Caco-2 (cell line): ENCODE measurements around the gene TLR4. TPM values are rescaled to one million over a fixed set of nuclear protein-coding genes. Genes with fewer than 3 reads are reported as not detected.

Source experiments
- BruUV-seq: library from RNA; stranded (reverse); fragments of 400-500 nt; replicated peaks from 2 replicates; lab custom pipeline; 2021; lab: Mats Ljungman, UMichigan
- CTCF ChIA-PET: fragments of 300-600 bp; sonication (Branson Sonifier 250); formaldehyde crosslinking; loops from one replicate; lab custom pipeline; 2022; ENCODE audit warnings: antibody characterized with exemption; lab: Charles Lee
- POLR2A ChIA-PET: fragments of 300-600 bp; sonication (Branson Sonifier 250); formaldehyde crosslinking; loops from one replicate; lab custom pipeline; 2022; ENCODE audit warnings: antibody characterized with exemption; lab: Charles Lee
- DNase-seq, 2 experiments: peaks; one replicate each; pipeline versions ENCODE4 v3.0.0 to v3.0.0-alpha.2; 2020 to 2022
- H3K27me3 ChIP-seq: replicated peaks from 2 replicates; pipeline ENCODE4 v1.6.0; 2011; ENCODE audit warnings: low read length; ENCODE audit not compliant: control insufficient read depth, insufficient read depth
- H3K36me3 ChIP-seq: 2 replicates; pipeline ENCODE4 v1.5.1; 2011; ENCODE audit warnings: low read length; ENCODE audit not compliant: control insufficient read depth, insufficient read depth
- H3K4me1 ChIP-seq: fragments of 250-450 bp; sonication (Bioruptor Pico); 2 replicates; pipeline ENCODE4 v1.5.1; 2020; ENCODE audit warnings: mild to moderate bottlenecking
- H3K4me3 ChIP-seq: 2 replicates; pipeline ENCODE4 v1.5.1; 2011; ENCODE audit warnings: low read depth, mild to moderate bottlenecking, control low read depth, low read length
- H3K9me3 ChIP-seq: fragments of 250-450 bp; sonication (Bioruptor Pico); 2 replicates; pipeline ENCODE4 v1.5.1; 2020; ENCODE audit warnings: mild to moderate bottlenecking, moderate library complexity
- H3K27ac Mint-ChIP-seq: one replicate; pipeline ENCODE4 v1.8.0; 2022; ENCODE audit warnings: mixed read lengths; ENCODE audit not compliant: unreplicated experiment
- H3K27me3 Mint-ChIP-seq: one replicate; pipeline ENCODE4 v1.8.0; 2022; ENCODE audit warnings: mixed read lengths; ENCODE audit not compliant: insufficient read depth, unreplicated experiment
- H3K36me3 Mint-ChIP-seq: one replicate; pipeline ENCODE4 v1.8.0; 2022; ENCODE audit warnings: mild to moderate bottlenecking, mixed read lengths; ENCODE audit not compliant: insufficient read depth, unreplicated experiment
- H3K4me1 Mint-ChIP-seq: one replicate; pipeline ENCODE4 v1.8.0; 2022; ENCODE audit warnings: low read depth, mixed read lengths; ENCODE audit not compliant: unreplicated experiment
- H3K4me3 Mint-ChIP-seq: one replicate; pipeline ENCODE4 v1.8.0; 2022; ENCODE audit warnings: mild to moderate bottlenecking, moderate library complexity, mixed read lengths; ENCODE audit not compliant: unreplicated experiment
- H3K9me3 Mint-ChIP-seq: one replicate; pipeline ENCODE4 v1.8.0; 2022; ENCODE audit warnings: mixed read lengths; ENCODE audit not compliant: unreplicated experiment
- intact Hi-C: fragments of 100-400 bp; cut with micrococcal nuclease; formaldehyde crosslinking; loops from one replicate; pipeline ENCODE4 v1.10.0; 2022; ENCODE audit not compliant: unreplicated experiment
- total RNA-seq: library from RNA; stranded (reverse); gene quantifications from 2 replicates; pipeline ENCODE4 v1.2.3, GENCODE V29; 2022
- TF ChIP-seq, protein P1 (sequence below), 2 experiments: fragments of 200-600 bp in 1 of 2; IDR thresholded peaks; 1 replicate in 1 of 2; 2 replicates in 1 of 2; pipeline versions ENCODE4 v1.5.1 to v1.8.0; 2011 to 2022; ENCODE audit warnings: antibody characterized with exemption in 1 of 2, control low read depth in 1 of 2, inconsistent platforms in 1 of 2, low read depth in 1 of 2, low read length in 1 of 2, mild to moderate bottlenecking in 1 of 2, moderate library complexity in 1 of 2; ENCODE audit not compliant: insufficient read depth in 1 of 2, severe bottlenecking in 1 of 2, unreplicated experiment in 1 of 2

TLR4 gene
- total RNA-seq, 1 experiment from 2014 or later, result not detected

DNA sequence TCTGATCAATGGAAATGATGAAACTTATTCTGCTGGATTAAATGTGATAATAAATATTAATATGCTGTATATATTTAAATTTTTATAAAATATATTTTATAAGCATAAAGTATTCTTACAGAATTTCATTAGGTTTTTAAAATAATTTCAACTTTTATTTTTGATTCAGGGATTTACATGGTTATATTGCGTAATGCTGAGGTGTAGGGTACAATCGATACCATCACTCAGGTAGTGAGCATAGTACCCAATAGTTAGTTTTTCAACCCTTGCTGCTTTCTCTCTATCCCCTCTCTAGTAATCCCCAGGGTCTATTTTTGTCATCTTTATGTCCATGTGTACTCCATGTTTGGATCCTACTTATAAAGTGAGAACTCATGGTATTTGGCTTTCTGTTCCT lies 5.7 kb downstream of the TLR4 start:
- H3K9me3 ChIP-seq, result no peaks in the 10 kb centered on the region
- BruUV-seq, result no TSS peak
- peaks cover 3% of the 10 kb centered on the region for H3K27me3 Mint-ChIP-seq
- no peaks in the 10 kb centered on the region for H3K4me1 Mint-ChIP-seq
- ChIA-PET CTCF (no interaction called here), POLR2A (no interaction called here)
- H3K4me1 ChIP-seq, result no peaks in the 10 kb centered on the region
- H3K9me3 Mint-ChIP-seq, result no peaks in the 10 kb centered on the region
- TF ChIP-seq, protein P1, sequence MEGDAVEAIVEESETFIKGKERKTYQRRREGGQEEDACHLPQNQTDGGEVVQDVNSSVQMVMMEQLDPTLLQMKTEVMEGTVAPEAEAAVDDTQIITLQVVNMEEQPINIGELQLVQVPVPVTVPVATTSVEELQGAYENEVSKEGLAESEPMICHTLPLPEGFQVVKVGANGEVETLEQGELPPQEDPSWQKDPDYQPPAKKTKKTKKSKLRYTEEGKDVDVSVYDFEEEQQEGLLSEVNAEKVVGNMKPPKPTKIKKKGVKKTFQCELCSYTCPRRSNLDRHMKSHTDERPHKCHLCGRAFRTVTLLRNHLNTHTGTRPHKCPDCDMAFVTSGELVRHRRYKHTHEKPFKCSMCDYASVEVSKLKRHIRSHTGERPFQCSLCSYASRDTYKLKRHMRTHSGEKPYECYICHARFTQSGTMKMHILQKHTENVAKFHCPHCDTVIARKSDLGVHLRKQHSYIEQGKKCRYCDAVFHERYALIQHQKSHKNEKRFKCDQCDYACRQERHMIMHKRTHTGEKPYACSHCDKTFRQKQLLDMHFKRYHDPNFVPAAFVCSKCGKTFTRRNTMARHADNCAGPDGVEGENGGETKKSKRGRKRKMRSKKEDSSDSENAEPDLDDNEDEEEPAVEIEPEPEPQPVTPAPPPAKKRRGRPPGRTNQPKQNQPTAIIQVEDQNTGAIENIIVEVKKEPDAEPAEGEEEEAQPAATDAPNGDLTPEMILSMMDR (IDR thresholded peaks at IDR 0.05; ENCODE audit: insufficient read depth in 1 of 2, low read depth in 1 of 2, low read length in 1 of 2, severe bottlenecking in 1 of 2, unreplicated experiment in 1 of 2), result no peak
- intact Hi-C loops, result no loop called here
- no peak for DNase-seq
- no peaks in the 10 kb centered on the region for H3K27me3 ChIP-seq
- H3K36me3 ChIP-seq, result no peaks in the 10 kb centered on the region
- no peak overlapping the region for H3K4me3 ChIP-seq
- no peaks in the 10 kb centered on the region for H3K36me3 Mint-ChIP-seq
- H3K27ac Mint-ChIP-seq, result no peak overlapping the region
- no peak overlapping the region for H3K4me3 Mint-ChIP-seq

GRCh38 chr9:117714282-117714681 lies 10.1 kb downstream of the TLR4 start:
- Mint-ChIP-seq H3K27ac (no peak overlapping the region), H3K27me3 (peaks cover 3% of the 10 kb centered on the region), H3K36me3 (no peaks in the 10 kb centered on the region), H3K4me1 (no peaks in the 10 kb centered on the region), H3K9me3 (no peaks in the 10 kb centered on the region), H3K4me3 (no peak overlapping the region)
- DNase-seq, result peak; percentile 4 to 36
- BruUV-seq, result no TSS peak
- H3K36me3 ChIP-seq, result no peaks in the 10 kb centered on the region
- CTCF ChIA-PET, result no interaction called here
- H3K4me1 ChIP-seq, result no peaks in the 10 kb centered on the region
- TF ChIP-seq, protein P1 (IDR thresholded peaks at IDR 0.05; ENCODE audit: insufficient read depth in 1 of 2, low read depth in 1 of 2, low read length in 1 of 2, severe bottlenecking in 1 of 2, unreplicated experiment in 1 of 2), result peak in 1 of 2 experiments; percentile 22
- H3K27me3 ChIP-seq, result no peaks in the 10 kb centered on the region
- POLR2A ChIA-PET, result no interaction called here
- intact Hi-C loops, result no loop called here
- H3K4me3 ChIP-seq, result no peak overlapping the region
- H3K9me3 ChIP-seq, result no peaks in the 10 kb centered on the region

DNA sequence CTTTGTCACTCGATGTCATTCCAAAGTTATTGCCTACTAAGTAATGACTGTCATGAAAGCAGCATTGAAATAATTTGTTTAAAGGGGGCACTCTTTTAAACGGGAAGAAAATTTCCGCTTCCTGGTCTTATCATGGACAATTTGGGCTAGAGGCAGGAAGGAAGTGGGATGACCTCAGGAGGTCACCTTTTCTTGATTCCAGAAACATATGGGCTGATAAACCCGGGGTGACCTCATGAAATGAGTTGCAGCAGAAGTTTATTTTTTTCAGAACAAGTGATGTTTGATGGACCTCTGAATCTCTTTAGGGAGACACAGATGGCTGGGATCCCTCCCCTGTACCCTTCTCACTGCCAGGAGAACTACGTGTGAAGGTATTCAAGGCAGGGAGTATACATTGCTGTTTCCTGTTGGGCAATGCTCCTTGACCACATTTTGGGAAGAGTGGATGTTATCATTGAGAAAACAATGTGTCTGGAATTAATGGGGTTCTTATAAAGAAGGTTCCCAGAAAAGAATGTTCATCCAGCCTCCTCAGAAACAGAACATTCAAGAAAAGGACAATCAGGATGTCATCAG lies 11.3 kb downstream of the TLR4 start:
- Histone ChIP-seq H3K4me1 (no peaks in the 10 kb centered on the region), H3K9me3 (no peaks in the 10 kb centered on the region), H3K4me3 (no peak overlapping the region), H3K36me3 (no peaks in the 10 kb centered on the region), H3K27me3 (no peaks in the 10 kb centered on the region)
- TF ChIP-seq, protein P1 (IDR thresholded peaks at IDR 0.05; ENCODE audit: insufficient read depth in 1 of 2, low read depth in 1 of 2, low read length in 1 of 2, severe bottlenecking in 1 of 2, unreplicated experiment in 1 of 2), result no peak
- DNase-seq, result no peak
- Mint-ChIP-seq H3K4me1 (no peaks in the 10 kb centered on the region), H3K27ac (no peak overlapping the region), H3K27me3 (peaks cover 3% of the 10 kb centered on the region), H3K9me3 (no peaks in the 10 kb centered on the region), H3K36me3 (no peaks in the 10 kb centered on the region), H3K4me3 (no peak overlapping the region)
- BruUV-seq, result no TSS peak
- ChIA-PET POLR2A (no interaction called here), CTCF (no interaction called here)
- intact Hi-C loops, result no loop called here
